ENCODE results near the gene NANOS1. TPM values are rescaled to one million over a fixed set of nuclear protein-coding genes. Genes with fewer than 3 reads are reported as not detected.

Gene NANOS1
- total and polyA plus RNA-seq, 2 of the 8 experiments (the other 6 are each of a cell fraction or from before 2014, with no cell fraction given) = 3.1 to 3.9 TPM

DNA sequence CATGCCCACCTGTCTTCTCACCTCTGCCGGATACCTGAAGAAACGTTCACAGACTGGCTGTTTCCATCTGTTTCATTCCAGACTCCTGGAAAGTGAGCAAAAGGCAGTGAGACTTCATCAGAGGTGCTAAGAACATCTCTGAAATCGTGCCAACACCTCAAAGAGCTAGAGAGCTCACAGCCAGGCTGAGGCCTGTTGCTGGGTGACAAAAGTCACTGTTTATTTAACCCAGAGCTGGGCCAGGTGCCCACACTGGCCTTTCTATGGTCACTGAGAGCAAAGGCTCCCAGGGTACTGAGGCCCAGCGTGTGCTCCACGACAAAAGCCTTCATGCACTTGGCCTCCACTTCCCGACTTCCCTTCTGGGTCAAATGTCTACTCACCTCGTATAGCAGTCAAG is 3.7 kb upstream of the NANOS1 start (continued):
- TF ChIP-seq, protein P1, sequence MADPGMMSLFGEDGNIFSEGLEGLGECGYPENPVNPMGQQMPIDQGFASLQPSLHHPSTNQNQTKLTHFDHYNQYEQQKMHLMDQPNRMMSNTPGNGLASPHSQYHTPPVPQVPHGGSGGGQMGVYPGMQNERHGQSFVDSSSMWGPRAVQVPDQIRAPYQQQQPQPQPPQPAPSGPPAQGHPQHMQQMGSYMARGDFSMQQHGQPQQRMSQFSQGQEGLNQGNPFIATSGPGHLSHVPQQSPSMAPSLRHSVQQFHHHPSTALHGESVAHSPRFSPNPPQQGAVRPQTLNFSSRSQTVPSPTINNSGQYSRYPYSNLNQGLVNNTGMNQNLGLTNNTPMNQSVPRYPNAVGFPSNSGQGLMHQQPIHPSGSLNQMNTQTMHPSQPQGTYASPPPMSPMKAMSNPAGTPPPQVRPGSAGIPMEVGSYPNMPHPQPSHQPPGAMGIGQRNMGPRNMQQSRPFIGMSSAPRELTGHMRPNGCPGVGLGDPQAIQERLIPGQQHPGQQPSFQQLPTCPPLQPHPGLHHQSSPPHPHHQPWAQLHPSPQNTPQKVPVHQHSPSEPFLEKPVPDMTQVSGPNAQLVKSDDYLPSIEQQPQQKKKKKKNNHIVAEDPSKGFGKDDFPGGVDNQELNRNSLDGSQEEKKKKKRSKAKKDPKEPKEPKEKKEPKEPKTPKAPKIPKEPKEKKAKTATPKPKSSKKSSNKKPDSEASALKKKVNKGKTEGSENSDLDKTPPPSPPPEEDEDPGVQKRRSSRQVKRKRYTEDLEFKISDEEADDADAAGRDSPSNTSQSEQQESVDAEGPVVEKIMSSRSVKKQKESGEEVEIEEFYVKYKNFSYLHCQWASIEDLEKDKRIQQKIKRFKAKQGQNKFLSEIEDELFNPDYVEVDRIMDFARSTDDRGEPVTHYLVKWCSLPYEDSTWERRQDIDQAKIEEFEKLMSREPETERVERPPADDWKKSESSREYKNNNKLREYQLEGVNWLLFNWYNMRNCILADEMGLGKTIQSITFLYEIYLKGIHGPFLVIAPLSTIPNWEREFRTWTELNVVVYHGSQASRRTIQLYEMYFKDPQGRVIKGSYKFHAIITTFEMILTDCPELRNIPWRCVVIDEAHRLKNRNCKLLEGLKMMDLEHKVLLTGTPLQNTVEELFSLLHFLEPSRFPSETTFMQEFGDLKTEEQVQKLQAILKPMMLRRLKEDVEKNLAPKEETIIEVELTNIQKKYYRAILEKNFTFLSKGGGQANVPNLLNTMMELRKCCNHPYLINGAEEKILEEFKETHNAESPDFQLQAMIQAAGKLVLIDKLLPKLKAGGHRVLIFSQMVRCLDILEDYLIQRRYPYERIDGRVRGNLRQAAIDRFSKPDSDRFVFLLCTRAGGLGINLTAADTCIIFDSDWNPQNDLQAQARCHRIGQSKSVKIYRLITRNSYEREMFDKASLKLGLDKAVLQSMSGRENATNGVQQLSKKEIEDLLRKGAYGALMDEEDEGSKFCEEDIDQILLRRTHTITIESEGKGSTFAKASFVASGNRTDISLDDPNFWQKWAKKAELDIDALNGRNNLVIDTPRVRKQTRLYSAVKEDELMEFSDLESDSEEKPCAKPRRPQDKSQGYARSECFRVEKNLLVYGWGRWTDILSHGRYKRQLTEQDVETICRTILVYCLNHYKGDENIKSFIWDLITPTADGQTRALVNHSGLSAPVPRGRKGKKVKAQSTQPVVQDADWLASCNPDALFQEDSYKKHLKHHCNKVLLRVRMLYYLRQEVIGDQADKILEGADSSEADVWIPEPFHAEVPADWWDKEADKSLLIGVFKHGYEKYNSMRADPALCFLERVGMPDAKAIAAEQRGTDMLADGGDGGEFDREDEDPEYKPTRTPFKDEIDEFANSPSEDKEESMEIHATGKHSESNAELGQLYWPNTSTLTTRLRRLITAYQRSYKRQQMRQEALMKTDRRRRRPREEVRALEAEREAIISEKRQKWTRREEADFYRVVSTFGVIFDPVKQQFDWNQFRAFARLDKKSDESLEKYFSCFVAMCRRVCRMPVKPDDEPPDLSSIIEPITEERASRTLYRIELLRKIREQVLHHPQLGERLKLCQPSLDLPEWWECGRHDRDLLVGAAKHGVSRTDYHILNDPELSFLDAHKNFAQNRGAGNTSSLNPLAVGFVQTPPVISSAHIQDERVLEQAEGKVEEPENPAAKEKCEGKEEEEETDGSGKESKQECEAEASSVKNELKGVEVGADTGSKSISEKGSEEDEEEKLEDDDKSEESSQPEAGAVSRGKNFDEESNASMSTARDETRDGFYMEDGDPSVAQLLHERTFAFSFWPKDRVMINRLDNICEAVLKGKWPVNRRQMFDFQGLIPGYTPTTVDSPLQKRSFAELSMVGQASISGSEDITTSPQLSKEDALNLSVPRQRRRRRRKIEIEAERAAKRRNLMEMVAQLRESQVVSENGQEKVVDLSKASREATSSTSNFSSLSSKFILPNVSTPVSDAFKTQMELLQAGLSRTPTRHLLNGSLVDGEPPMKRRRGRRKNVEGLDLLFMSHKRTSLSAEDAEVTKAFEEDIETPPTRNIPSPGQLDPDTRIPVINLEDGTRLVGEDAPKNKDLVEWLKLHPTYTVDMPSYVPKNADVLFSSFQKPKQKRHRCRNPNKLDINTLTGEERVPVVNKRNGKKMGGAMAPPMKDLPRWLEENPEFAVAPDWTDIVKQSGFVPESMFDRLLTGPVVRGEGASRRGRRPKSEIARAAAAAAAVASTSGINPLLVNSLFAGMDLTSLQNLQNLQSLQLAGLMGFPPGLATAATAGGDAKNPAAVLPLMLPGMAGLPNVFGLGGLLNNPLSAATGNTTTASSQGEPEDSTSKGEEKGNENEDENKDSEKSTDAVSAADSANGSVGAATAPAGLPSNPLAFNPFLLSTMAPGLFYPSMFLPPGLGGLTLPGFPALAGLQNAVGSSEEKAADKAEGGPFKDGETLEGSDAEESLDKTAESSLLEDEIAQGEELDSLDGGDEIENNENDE (IDR thresholded peaks at IDR 0.05; ENCODE audit: insufficient replicate concordance, low read length) = no peak
- TF ChIP-seq JUND (IDR thresholded peaks at IDR 0.05; ENCODE audit: low read length) (no peak), EP300 (IDR thresholded peaks at IDR 0.05; ENCODE audit: borderline replicate concordance in 1 of 2, low read depth in 2 of 2, low read length in 2 of 2) (no peak), POLR2AphosphoS5 (IDR thresholded peaks at IDR 0.05; ENCODE audit: low read depth, low read length) (no peak), CBX8 (IDR thresholded peaks at IDR 0.05; ENCODE audit: borderline replicate concordance, low read depth, low read length) (no peak), KDM4A (IDR thresholded peaks at IDR 0.05; ENCODE audit: low read depth, low read length, severe bottlenecking) (no peak), ASH2L (IDR thresholded peaks at IDR 0.05; ENCODE audit: low read length) (no peak), CEBPB (IDR thresholded peaks at IDR 0.05; ENCODE audit: low read depth, low read length) (no peak), TEAD4 (IDR thresholded peaks at IDR 0.05; ENCODE audit: low read depth, low read length) (no peak)
- TF ChIP-seq, protein P2, sequence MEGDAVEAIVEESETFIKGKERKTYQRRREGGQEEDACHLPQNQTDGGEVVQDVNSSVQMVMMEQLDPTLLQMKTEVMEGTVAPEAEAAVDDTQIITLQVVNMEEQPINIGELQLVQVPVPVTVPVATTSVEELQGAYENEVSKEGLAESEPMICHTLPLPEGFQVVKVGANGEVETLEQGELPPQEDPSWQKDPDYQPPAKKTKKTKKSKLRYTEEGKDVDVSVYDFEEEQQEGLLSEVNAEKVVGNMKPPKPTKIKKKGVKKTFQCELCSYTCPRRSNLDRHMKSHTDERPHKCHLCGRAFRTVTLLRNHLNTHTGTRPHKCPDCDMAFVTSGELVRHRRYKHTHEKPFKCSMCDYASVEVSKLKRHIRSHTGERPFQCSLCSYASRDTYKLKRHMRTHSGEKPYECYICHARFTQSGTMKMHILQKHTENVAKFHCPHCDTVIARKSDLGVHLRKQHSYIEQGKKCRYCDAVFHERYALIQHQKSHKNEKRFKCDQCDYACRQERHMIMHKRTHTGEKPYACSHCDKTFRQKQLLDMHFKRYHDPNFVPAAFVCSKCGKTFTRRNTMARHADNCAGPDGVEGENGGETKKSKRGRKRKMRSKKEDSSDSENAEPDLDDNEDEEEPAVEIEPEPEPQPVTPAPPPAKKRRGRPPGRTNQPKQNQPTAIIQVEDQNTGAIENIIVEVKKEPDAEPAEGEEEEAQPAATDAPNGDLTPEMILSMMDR (IDR thresholded peaks at IDR 0.05; ENCODE audit: control extremely low read depth in 1 of 3, insufficient read depth in 1 of 3, low read depth in 1 of 3, low read length in 3 of 3) = no peak
